SK-N-MC (cell line): ENCODE data around the gene PHLDA2.

Experiments used
- DNase-seq: peaks from one replicate; pipeline ENCODE4 v3.0.0-alpha.2; 2011; ENCODE audit warnings: low read depth, low spot score
- H3K27ac ChIP-seq: fragments of 200-600 bp; sonication (generic); 2 replicates; pipeline ENCODE4 v1.5.1; 2016; ENCODE audit warnings: mixed run types
- H3K36me3 ChIP-seq: fragments of 200-600 bp; sonication (generic); 2 replicates; pipeline ENCODE4 v1.6.1; 2017; ENCODE audit warnings: antibody characterized with exemption, low read length, mixed read lengths; ENCODE audit not compliant: insufficient read depth
- H3K4me3 ChIP-seq: fragments of 200-600 bp; sonication (generic); 2 replicates; pipeline ENCODE4 v1.5.1; 2016
- H3K9ac ChIP-seq: fragments of 200-600 bp; sonication (generic); 2 replicates; pipeline ENCODE4 v1.8.0; 2017; ENCODE audit warnings: mixed run types, mixed read lengths; ENCODE audit not compliant: insufficient read length
- H3K9me3 ChIP-seq: fragments of 200-600 bp; sonication (generic); 2 replicates; pipeline ENCODE4 v1.6.1; 2017; ENCODE audit warnings: low read depth, mild to moderate bottlenecking, antibody characterized with exemption, low read length, moderate library complexity, mixed read lengths
- EZH2 ChIP-seq: fragments of 200-600 bp; sonication (generic); IDR thresholded peaks from one replicate; pipeline ENCODE4 v1.6.1; 2017; ENCODE audit warnings: antibody characterized with exemption
- FOXP2 ChIP-seq: optimal IDR thresholded peaks from 2 replicates; pipeline ENCODE3; 2011; ENCODE audit warnings: mild to moderate bottlenecking, moderate library complexity; ENCODE audit not compliant: insufficient read depth; ENCODE audit errors: extremely low read length, control extremely low read depth
- POLR2AphosphoS5 ChIP-seq: IDR thresholded peaks from 2 replicates; pipeline ENCODE4 v1.6.1; 2012; ENCODE audit warnings: mild to moderate bottlenecking, low read depth, low read length, borderline replicate concordance

Gene PHLDA2

DNA sequence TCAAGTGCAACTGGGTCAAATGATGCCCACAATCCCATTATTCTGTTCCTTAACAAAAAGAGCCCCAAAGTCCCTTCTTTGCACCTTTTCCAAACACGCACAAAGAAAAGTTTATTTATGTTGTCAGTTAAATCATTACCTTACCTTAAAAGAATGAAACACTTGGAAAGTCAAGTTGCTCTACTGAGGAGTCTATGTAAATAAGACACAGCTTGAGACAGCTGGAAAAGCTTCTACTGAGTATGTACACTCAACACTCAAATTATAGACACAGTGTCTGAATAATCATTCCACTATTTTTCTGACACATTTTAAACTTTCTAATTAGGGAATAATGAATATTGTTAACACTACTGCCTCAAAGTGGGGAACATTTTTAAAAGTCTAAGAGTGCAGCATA, 21.6 kb upstream of the PHLDA2 start:
- Histone ChIP-seq H3K36me3 (peaks cover 98% of the 10 kb centered on the region), H3K27ac (0 out of 2 replicates have a peak overlapping the region, but pooled peaks have one; percentile 31), H3K9me3 (no peaks in the 10 kb centered on the region), H3K9ac (no peak overlapping the region), H3K4me3 (no peak overlapping the region)
- no peak for DNase-seq
- TF ChIP-seq EZH2 (no peak), FOXP2 (no peak), POLR2AphosphoS5 (no peak)

GRCh38 chr11:2949920-2950319, 20.7 kb upstream of the PHLDA2 start:
- no peak for DNase-seq
- H3K9ac ChIP-seq: no peak overlapping the region
- H3K27ac ChIP-seq: no peak overlapping the region
- no peaks in the 10 kb centered on the region for H3K9me3 ChIP-seq
- TF ChIP-seq EZH2 (no peak), FOXP2 (no peak), POLR2AphosphoS5 (no peak)
- peaks cover 97% of the 10 kb centered on the region for H3K36me3 ChIP-seq
- no peak overlapping the region for H3K4me3 ChIP-seq

DNA sequence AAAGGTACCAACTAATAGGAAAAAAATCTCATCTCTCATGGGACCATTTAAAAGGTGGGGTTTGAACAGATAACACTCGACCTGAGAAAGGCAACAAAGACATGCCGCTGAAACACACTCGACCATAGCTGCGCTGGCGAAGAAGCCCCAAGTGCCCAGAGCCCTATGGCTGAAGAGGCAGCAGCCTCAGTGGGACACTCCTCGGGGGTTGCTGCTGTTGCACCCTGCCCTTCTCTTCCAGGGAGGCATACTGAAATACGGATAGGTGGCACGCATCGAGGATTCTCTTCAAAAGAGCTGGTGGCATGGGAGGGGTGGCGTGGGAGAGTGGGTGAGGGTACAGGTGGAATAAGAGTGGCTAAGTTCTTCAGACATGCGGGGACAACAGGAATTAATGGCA, 18.5 kb upstream of the PHLDA2 start:
- Histone ChIP-seq H3K9ac (no peak overlapping the region), H3K4me3 (no peak overlapping the region), H3K9me3 (no peaks in the 10 kb centered on the region), H3K27ac (no peak overlapping the region), H3K36me3 (peaks cover 81% of the 10 kb centered on the region)
- DNase-seq: no peak
- TF ChIP-seq EZH2 (no peak), FOXP2 (no peak), POLR2AphosphoS5 (no peak)

DNA sequence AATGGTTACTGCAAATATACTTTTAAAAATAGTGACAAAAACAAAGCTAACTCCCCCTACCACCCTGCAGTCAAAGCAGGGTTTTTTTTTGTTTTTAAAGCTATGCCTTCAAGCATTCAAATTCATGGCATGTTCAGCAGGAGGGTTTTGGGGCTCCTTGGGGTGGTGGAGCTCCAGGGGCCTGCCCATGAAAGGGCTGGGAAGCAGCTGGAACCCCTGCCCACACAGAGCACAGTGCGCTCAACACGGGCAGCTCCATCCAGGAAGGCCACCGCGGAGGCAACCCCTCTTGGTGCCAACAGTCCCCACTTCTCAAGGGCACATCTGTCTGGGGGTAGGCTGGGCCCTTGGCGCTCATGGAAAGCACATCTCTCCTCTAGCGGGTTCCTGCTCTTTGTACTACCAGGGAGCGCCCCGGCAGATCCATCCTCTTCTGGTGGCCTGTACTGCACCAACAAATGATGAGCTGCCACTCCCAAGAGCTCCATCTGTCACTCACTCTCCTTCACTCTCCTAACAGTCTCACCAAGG, 16.6 kb upstream of the PHLDA2 start:
- H3K27ac ChIP-seq: 0 out of 2 replicates have a peak overlapping the region, but pooled peaks have one; percentile 25

DNA sequence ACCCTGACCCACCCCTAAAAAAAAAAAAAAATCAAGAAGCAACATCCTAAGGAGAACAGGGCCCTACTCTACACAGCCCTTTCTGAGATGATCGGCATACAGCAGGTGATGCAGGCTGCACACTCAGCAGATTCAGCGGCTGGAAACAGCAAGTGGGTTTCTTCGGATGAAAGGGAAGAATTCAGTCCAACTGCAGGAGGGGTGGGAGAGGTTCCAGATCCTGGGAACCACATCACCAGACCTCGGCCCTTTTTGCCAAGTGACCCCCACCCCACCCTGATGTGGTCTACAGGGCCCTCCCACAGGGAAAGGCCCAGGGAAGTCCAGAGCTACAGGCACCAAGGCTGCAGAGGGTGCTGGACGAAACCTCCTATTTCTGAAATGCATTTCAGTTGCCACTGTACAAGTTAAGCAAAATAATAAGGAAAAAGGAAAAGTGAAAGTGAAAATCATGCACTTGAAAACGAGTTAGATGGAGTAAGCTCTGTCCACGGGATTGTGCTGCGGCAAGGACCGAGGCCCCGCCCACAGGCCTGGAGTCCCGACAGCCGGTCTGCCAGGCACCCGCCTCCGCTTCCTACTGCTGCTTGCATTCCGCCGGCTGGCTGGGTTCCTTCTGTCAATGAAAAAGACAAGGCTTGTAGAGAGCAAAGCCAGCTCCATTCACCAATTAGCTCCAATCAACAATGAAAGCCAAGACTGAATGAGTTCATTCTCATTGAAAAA, 16.0 kb upstream of the PHLDA2 start:
- Histone ChIP-seq H3K9me3 (no peaks in the 10 kb centered on the region), H3K9ac (no peak overlapping the region), H3K4me3 (no peak overlapping the region), H3K27ac (peak overlapping the region; percentile 25; the same call in 1 of the 2 replicates), H3K36me3 (peaks cover 55% of the 10 kb centered on the region)
- DNase-seq: no peak
- TF ChIP-seq FOXP2: no peak
- TF ChIP-seq POLR2AphosphoS5: 0 out of 2 replicates have a peak, but pooled peaks have one; percentile 16

More for the DNA sequence above, 16.6 kb upstream of the PHLDA2 start:
- H3K9me3 ChIP-seq: no peaks in the 10 kb centered on the region
- H3K36me3 ChIP-seq: peaks cover 62% of the 10 kb centered on the region
- H3K9ac ChIP-seq: no peak overlapping the region
- TF ChIP-seq EZH2 (no peak), FOXP2 (no peak), POLR2AphosphoS5 (no peak)
- DNase-seq: no peak
- no peak overlapping the region for H3K4me3 ChIP-seq

- DNase-seq: no peak
- no peak overlapping the region for H3K27ac ChIP-seq
- no peaks in the 10 kb centered on the region for H3K9me3 ChIP-seq
- no peak for TF ChIP-seq FOXP2
- no peak for TF ChIP-seq POLR2AphosphoS5
- no peak for TF ChIP-seq EZH2
- H3K9ac ChIP-seq: no peak overlapping the region
- peaks cover 49% of the 10 kb centered on the region for H3K36me3 ChIP-seq
- H3K4me3 ChIP-seq: no peak overlapping the region
Observed at GRCh38 chr11:2944530-2944929, 15.3 kb upstream of the PHLDA2 start.

GRCh38 chr11:2943711-2944118, 14.5 kb upstream of the PHLDA2 start:
- no peaks in the 10 kb centered on the region for H3K9me3 ChIP-seq
- no peak overlapping the region for H3K4me3 ChIP-seq
- peaks cover 41% of the 10 kb centered on the region for H3K36me3 ChIP-seq
- no peak overlapping the region for H3K27ac ChIP-seq
- DNase-seq: no peak
- TF ChIP-seq POLR2AphosphoS5: no peak
- H3K9ac ChIP-seq: no peak overlapping the region

DNA sequence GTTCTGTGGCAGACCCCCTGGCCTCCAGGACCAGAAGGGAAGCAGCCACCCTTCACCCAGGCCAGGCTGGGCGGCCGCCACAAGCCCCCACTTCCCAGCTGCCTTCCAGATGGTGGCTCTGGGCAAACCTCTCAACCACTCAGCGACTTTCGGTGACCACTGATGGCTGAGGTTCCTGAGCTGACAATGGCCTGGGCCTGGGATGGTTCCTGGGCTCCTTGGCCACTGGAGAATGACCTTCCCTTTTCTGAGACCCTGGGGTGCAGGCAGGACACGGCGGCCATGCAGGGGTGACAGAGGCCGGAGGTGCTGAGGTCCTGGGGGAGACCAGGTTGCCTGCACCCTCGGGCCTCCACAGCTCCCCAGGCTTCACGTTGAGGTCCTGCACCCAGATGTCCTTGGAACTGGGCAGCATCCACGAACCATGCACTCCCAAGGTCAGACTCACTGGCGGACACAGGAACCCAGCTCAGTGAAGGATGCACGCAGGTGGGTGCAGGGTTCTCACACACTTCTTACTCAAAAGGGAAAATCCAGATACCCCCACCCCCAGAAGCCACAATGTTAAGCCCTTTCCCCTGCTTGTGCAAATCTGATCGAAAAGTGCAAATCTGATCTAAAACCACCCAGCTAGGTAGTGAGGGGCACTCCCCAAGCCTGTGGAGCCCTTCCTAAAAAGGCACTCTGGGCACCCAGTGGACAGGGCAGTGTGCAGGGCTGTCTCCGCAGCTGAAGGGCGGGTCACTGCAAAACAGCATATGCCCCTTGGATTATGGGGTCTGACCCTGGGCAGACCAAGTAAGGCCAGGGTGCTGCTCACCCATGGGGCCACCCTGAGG, 13.9 kb upstream of the PHLDA2 start:
- no peak for TF ChIP-seq POLR2AphosphoS5
- TF ChIP-seq EZH2: no peak
- TF ChIP-seq FOXP2: no peak
- peaks cover 34% of the 10 kb centered on the region; the same call in 1 of the 2 replicates for H3K36me3 ChIP-seq
- no peak overlapping the region for H3K27ac ChIP-seq
- H3K9me3 ChIP-seq: no peaks in the 10 kb centered on the region
- DNase-seq: no peak
- H3K9ac ChIP-seq: no peak overlapping the region
- H3K4me3 ChIP-seq: no peak overlapping the region
